NK-92 (cell line): ENCODE results near the gene NKX1-1.

ENCODE experiments used
- DNase-seq: peaks from one replicate; lab custom pipeline; 2025; ENCODE audit not compliant: unreplicated experiment; lab: John Stamatoyannopoulos, UW

The NKX1-1 gene

GRCh38 chr4:1417522-1418390, 11.5 kb upstream of the NKX1-1 start:
- DNase-seq: no peak

DNA sequence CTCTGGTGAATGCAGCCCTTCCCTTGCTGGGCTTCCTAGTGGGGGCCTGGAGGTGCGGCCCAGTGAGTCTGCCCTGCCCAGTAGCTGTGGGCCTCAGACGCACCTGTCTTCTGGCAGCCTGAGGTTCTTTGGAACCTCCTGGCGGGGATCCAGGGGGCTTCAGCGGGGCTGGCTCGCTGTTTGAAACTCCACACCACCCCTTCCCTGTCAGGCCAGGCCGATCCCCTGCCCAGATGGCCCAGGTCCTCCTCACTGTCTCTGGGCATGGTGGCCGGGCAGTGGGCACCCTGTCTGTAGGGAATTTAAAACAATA, 10.7 kb upstream of the NKX1-1 start:
- no peak for DNase-seq

GRCh38 chr4:1416051-1416947, 10.1 kb upstream of the NKX1-1 start:
- no peak for DNase-seq

DNA sequence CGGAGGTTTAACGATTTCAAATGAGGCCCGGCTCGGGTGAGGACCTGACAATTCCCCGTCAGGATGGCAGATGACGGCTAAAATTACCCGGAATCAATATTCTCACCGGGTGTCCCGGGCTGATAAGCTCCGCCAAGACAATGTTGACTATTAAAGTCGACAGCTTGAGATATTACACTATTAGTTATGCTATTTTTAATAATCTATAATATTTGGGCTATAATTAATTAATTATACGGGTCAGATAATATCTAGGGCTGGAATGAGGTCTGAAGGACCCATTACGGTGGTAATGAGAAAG, 9.4 kb upstream of the NKX1-1 start:
- no peak for DNase-seq

DNA sequence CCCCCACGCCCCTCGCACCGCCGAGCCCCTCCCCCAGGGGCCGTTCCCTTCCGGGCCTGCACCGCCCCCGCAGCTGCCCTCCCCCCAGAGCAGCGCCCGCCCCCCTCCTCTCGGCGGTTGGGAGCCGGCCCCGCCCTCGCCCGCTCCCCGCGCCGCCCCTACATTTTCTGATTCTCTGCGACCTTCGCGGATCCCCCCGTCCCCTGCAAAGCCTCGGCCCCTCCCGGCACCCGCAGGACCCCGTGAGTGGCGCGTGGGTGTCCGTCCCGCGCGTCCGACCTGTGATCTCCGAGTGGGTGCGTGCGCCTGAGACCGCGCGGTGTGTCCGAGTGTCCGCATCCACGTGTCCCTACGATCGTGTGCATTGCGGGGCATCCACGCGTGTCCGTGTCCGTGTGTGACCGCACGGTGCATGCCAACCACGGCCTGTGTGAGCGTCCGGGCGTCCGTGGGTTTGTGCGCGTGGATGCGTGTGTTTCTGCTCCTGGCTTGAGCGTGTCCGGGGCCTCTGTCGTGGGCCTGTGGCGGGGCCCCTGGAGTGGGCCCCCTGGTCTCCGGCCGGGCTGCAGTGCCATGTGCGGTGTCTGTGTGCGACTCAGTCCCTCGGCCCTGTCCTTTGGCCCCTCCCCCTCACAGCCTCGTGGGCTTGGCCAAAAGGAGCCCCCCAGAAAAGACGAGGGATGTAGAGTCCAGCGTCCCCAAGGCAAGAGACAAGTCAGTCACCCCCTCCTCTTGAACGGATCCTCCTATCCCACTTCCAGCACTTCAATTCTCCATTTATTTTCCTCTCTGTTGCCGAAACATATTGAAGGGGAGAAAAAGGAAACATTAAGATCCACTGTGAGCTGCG, 8.8 kb upstream of the NKX1-1 start:
- no peak for DNase-seq

DNA sequence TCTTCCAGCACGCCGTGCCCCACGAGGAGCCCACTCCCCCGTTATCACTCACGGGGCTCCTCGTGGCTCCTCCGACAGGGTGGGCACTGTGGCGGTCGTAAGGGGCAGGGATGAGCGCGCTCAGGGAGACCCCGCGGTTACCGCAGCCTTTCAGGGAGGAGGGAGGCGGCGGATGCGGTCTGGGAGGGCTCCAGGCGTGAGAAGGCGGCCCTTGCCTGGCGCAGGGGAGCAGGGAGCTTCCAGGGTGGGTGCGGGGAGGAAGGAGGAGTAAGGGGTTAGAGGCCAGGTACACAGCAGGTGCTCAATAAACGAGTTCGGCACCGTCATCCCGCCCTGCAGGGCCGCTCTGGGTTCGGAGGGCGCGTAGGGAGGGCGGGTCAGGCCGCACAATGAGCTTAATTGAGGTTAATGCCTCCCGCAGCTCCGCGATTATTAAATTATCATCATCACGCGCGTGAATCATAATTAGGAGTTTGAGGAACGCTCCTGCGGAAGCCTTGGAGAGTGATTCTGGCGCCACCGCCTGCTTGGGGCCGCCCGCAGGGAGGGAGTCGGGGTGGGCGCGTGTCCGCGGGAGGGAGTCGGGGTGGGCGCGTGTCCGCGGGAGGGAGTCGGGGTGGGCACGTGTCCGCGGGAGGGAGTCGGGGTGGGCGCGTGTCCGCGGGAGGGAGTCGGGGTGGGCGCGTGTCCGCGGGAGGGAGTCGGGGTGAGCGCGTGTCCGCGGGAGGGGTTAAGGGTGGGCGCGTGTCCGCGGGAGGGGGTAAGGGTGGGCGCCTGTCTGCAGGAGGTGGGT, 7.6 kb upstream of the NKX1-1 start:
- DNase-seq: no peak

- DNase-seq: no peak
Measured at GRCh38 chr4:1413204-1413663, 7.0 kb upstream of the NKX1-1 start.

GRCh38 chr4:1412376-1413203, 6.3 kb upstream of the NKX1-1 start:
- DNase-seq: no peak

- DNase-seq: no peak
Measured at GRCh38 chr4:1411436-1412375, 5.5 kb upstream of the NKX1-1 start.

GRCh38 chr4:1410491-1411325, 4.5 kb upstream of the NKX1-1 start:
- DNase-seq: no peak

- DNase-seq: no peak
Measured at GRCh38 chr4:1409491-1410425, 3.5 kb upstream of the NKX1-1 start.

DNA sequence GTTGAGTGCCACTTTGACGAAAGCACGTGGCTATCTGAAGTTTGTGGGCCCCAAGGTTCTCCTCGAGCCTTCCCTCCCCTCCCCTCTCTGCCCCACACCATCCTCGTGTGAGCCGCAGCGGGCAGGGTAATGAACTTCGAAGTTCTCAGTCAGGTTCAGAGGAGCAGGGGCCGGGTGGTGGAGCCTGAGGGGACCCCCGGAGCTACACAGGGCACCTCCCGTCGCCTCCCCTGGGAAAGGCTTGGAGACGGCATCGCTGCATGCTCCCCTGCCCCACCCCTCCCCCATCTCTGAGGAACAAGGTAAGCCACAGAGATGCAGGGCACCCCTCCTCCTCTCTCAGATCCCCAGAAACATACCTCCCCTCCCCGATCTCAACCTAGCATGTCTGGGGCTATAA, 2.8 kb upstream of the NKX1-1 start:
- DNase-seq: no peak

DNA sequence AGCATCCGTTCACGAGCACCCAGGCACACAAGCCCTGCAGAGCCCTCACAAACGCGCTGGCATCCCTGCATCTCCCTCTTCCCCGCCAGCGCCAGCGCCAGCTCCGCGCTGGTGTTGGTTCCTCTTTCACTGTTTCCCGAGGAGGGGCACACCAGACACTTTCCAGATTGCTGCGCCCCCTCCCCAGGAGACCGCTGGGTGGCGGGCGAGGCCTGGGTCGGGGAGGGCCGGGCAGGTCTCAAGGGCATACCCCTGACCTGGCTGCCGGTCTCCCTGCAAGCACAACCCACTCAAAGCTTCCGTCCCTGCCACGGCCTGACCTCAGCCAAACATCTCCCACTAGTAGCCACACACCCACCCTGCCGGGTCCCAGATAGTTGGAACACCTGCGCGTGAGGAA, 2.2 kb upstream of the NKX1-1 start:
- no peak for DNase-seq

DNA sequence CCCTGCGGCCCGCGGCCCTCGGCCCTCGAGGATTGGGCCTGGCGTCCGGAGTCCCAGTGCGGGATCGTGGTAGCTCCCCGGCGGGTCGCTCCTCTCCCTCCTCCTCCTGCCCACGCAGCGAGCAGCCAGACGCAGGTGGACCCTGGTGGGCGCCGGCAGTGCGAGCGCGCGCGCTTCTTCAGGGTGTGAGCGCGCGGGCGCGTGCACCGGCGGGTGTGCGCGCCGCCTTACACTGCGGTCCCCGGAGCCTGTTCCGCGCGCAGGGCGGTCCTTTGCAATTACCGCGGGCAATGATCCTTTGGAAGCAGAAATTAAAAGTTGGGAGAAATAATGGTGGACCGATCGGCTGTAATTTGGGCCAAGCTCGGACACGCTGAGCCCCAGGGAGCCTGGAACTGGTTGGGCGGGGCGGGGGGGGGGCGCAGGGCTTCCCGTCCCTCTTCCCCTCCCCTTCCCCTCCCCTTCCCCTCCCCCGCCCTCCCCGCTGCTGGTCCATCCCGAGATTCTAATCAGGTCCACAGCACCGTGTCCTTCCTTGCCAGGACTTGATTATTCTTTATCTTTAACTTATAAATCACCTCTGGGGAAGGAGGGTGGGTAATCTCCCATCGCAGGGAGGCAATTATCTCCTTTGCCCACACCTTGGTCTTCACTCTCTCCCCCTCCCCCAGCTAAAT, 1.6 kb upstream of the NKX1-1 start:
- no peak for DNase-seq

- DNase-seq: no peak
Measured at GRCh38 chr4:1406981-1407656, 877 bp upstream of the NKX1-1 start.
